ENCODE measurements around the gene ISG15.

Gene ISG15

DNA sequence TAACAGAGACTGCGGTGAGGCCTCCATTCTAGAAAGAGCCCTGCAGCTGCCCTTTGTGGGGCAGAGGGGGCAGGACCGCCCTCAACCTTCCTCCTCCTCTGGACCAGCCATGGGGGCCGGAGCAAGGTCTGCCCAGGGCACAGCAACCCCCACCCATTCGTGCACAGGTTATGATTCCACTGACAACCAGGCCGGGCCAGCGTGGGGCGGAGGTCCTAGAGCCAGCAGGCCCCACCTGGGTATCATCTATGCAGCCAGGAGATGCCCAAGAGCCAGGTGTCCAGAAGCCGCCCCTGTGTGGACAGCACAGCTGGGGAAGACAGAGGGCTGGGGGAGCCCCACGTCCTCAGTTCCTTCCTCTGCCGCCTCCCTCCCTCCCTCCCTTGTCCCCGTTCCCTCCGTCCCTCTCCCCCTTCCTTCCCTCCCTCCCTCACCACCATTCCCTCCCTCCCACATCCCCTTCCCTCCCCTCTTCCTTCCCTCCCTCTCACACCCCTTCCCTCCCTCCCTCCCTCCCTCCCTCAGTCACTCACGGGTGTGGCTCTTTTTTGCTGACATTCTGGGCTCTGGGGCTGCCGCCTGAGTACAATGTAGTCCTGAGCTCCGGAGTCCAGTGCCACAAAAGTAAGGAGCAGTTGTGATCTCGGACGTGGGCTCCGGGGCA, 48.5 kb downstream of the ISG15 start:
- no peak for DNase-seq (ENCODE audit: low read depth)

DNA sequence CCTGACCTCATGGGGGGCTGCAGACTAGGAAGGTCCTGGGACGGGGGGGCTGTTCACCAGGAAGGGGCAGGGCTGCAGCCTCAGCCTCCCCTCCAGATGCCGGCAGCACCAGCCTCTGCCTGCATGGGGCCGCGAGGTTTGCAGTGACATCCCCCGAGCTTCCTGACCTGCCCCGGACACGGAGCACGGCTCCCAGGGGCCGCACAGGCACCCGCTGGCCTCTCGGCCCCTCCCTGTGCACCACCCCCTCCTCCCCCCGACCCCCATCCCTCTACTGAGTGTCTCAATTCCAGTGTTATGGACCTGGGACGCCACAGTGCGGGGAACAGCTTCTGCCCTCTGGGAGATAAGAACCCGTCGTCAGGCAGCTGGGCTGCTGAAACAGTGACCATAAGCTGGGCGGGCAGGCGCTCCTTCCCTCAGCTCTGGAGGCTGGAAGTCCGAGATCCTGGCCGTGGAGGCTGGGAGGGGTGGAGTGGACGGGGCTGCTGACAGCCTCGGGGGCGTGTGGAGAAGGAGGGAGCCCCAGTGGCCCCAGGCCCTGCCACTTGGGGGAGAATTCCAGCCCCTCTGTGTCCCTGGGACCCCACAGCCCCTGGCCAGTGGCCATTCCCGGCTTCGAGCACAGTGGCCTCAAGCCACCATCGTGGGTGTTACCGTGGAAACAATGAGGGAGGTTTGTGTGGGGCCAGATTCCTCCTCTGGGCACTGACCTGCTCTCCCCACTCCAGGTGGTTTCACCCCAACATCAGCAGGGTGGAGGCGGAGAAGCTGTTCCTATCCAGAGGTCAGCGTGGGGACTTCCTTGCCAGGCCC, 49.3 kb downstream of the ISG15 start:
- DNase-seq (ENCODE audit: low read depth), result no peak

DNA sequence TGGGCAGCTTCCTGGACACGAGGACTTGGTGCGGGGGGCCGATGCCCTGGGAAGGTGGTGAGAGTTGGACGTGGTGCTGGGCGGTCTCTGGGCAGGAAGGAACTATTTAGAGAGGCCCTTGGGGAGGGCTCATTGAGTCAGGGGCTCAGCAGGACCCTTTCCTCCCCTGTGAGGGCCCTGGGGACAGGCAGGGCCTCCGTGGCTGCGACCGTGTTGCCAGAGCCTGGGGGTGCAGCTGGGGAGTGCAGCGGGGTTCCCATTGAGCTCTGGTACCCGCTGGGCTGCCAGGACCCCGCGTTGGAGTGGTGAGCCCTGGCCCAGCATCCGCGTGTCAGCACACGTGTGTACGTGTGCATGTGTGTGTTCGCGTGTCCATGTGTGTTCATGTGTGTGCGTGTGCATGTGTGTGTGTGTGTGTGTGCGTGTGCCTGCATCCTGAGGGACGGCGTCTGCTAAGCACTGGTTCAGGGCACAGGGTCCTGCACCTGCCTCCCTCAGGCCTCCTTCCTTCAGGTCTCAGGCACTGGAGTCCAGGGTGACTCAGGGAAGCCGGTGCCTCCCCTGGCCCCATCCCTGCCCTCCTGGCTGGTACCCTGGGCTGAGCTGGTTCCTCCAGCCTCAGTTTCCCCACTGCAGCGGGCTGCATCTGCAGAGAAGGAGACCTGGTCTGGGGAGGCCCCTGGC, 50.1 kb downstream of the ISG15 start:
- no peak for DNase-seq (ENCODE audit: low read depth)
